GM19239 (cell line): ENCODE results near the gene CCDC63.

Experiments used
- DNase-seq: peaks from one replicate; pipeline ENCODE4 v3.0.0; 2011; ENCODE audit warnings: low spot score; ENCODE audit not compliant: insufficient read length
- FAIRE-seq: peaks from 2 replicates; lab custom pipeline; 2011; peaks lifted over from hg19 to GRCh38; lab: Jason Lieb, UNC

CCDC63 gene

DNA sequence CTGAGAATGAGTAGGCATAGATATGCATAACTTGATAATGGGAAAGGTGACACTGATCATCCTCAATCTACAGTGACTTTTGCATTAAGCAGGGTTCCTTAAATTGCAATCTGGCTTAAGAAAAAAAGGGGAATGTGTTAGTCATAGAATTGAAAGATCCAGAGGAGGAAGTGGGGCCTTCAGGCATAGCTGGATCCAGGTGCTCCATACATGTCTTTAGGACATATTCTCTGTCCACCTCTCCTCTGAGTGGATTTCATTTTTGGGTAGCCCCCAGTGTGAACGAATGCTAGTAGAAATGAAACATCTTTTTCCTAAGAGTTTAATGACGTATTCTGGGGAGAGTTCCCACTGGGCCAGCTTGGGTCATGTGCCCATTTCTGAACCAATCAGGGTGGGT lies 27.6 kb downstream of the CCDC63 start:
- DNase-seq, result no peak
- FAIRE-seq, result no peak

DNA sequence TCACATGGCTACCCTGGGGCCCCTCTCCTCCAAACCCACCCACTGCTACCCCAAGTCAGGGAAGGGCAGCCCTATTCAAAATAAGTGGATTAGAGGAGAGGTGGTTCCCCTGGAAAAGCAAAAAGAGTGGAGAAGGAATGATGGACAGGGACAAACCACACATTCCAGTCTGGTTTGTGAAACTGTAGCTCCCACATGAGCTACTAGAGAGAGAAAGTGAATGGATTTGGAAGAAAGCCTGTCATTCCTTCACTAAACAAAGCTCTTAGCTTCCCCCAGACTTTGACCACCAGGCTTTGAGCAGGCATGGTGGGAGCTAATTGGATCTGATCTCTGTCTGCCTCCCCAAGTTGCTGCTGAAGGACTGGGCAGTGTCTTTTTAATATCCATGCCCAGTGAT lies 28.0 kb downstream of the CCDC63 start:
- FAIRE-seq, result no peak

DNA sequence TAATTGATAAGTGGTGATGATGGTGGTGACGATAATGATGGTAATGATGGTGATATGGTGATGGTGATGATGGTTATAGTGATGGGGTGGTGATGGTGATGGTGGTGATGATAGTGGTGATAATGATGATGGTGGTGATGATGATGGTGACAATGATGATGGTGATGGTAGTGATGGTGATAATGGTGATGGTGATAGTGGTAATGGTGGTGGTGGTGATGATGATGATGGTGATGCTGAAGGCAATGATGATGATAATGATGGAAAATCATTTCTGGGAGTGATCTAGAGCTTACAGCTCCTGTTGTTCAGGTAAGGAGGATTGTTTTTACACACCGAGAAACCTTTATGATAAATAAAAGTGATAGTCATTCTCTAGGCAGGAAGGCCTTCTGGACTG lies 33.9 kb downstream of the CCDC63 start:
- FAIRE-seq, result no peak
- no peak for DNase-seq

More for the DNA sequence above, 28.0 kb downstream of the CCDC63 start:
- DNase-seq, result no peak

DNA sequence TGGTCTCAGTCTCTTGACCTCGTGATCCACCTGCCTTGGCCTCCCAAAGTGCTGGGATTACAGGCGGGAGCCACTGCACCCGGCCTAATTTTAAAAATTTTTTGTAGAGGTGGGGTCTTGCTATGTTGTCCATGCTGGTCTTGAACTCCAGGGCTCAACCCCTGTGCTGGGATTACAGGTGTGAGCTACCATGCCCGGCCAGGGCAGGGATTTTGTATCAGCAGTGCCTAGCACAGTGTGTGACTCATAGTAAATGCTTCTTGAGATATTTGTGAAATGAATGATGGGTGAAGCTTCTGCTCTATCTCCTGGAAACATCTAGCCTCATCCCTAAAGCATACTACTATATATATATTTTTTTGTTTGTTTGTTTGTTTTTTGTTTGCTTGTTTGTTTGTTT lies 36.5 kb downstream of the CCDC63 start:
- no peak for FAIRE-seq

GRCh38 chr12:110885152-110885840 lies 38.5 kb downstream of the CCDC63 start:
- FAIRE-seq (no peak), DNase-seq (no peak)

More for the DNA sequence above, 36.5 kb downstream of the CCDC63 start:
- no peak for DNase-seq

DNA sequence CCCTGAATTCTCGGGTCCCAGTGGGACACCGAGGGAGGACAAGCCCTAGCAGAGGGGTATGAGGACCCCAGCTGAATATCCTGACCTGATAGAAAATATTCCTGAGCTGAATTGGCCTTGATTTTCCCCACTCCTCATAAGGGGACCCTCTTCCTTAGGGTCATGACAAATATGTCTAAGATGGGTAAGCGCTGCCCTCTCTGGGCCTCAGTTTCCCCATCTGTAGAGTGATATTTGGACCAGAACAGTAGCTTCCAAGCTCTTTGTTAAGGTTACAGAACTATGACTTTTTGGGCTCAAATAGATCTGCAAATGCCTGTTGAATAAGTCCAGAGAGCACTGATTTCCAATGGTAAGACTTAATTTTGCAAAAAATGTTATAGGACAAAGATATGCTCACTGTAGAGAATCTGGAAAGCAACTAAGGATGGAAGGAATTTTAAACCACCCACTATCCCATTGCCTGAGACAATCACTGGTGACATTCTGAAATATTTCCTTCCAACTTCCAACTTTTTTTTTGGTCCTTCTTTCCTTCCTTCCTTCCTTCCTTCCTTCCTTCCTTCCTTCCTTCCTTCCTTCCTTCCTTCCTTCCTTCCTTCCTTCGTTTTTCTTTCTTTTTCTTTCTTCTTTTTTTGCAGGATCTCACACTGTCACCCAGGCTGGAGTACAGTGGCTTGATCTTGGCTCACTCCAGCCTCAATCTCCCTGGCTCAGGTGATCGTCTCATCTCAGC lies 41.6 kb downstream of the CCDC63 start:
- FAIRE-seq (no peak), DNase-seq (no peak)

- FAIRE-seq (no peak), DNase-seq (no peak)
These were observed 42.6 kb downstream of the CCDC63 start for GRCh38 chr12:110889361-110889760.

GRCh38 chr12:110893956-110894355 lies 47.2 kb downstream of the CCDC63 start:
- DNase-seq (no peak), FAIRE-seq (no peak)

DNA sequence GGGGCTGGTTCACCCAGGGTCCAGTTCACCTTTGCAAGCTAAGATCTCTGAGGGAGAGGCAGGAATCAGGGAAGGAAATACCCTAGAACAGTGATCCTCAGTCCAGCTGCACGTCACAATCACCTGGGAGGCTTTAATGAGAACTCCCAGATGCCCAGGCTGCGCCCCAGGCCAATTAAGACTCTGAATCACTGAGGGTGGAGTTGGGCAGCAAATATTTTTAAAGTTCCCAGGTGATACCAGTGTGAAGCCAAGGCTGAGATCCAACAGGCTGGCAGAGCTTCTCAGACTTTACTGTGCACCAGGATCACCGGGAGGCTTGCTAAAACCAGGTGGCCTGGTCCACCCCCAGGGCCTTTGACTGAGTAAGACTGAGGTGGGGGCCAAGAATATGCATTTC lies 49.8 kb downstream of the CCDC63 start:
- no peak for FAIRE-seq

GRCh38 chr12:110901401-110901800 lies 54.6 kb downstream of the CCDC63 start:
- DNase-seq, result no peak

More for the DNA sequence above, 49.8 kb downstream of the CCDC63 start:
- no peak for DNase-seq

GRCh38 chr12:110903511-110903910 lies 56.7 kb downstream of the CCDC63 start:
- no peak for FAIRE-seq
- no peak for DNase-seq

More at GRCh38 chr12:110901401-110901800, 54.6 kb downstream of the CCDC63 start:
- FAIRE-seq, result no peak

- FAIRE-seq (no peak), DNase-seq (no peak)
These were observed 59.3 kb downstream of the CCDC63 start for GRCh38 chr12:110906083-110906482.

DNA sequence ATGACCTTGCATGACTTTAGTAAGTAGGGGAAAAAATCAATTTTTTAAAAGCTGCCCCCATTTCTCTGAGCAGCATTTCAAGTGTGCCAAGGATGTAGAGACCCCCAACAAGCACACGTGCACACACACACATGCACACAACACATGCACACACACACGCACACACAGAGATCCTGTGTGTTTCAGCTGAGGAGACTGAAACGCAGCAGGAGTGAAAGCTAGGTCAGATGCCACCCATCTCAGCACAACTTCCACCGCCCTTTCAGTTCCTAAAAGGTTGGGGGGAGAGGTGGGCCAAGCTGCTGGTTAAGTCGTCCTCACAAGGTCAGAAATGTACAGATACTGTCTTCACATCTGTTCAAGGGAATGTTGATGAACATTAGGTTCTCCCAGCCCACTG lies 59.7 kb downstream of the CCDC63 start:
- DNase-seq, result no peak
- peak; percentile 91 for FAIRE-seq

GRCh38 chr12:110906985-110907384 lies 60.2 kb downstream of the CCDC63 start:
- FAIRE-seq, result no peak

GRCh38 chr12:110907583-110907982 lies 60.8 kb downstream of the CCDC63 start:
- FAIRE-seq (no peak), DNase-seq (no peak)

More at GRCh38 chr12:110906985-110907384, 60.2 kb downstream of the CCDC63 start:
- no peak for DNase-seq

- FAIRE-seq, result no peak
- DNase-seq, result no peak
These were observed 61.8 kb downstream of the CCDC63 start for GRCh38 chr12:110908377-110909152.

GRCh38 chr12:110912263-110912662 lies 65.5 kb downstream of the CCDC63 start:
- FAIRE-seq, result no peak
- no peak for DNase-seq

GRCh38 chr12:110913119-110914056 lies 66.6 kb downstream of the CCDC63 start:
- FAIRE-seq (peak; percentile 91), DNase-seq (peak; percentile 54)

- DNase-seq (no peak), FAIRE-seq (no peak)
These were observed 69.6 kb downstream of the CCDC63 start for GRCh38 chr12:110916295-110916875.
